ENCODE results near the gene LILRB5.

Gene LILRB5

GRCh38 chr19:54204767-54205468 lies 52.2 kb downstream of the LILRB5 start:
- TF ChIP-seq ZFX (IDR thresholded peaks at IDR 0.05), result no peak
- TF ChIP-seq CTCF (conservative IDR thresholded peaks at IDR 0.05), result no peak
- H3K27ac ChIP-seq, result no peak overlapping the region

- peak overlapping the region; percentile 87 for H3K27ac ChIP-seq
- TF ChIP-seq CTCF (conservative IDR thresholded peaks at IDR 0.05) (no peak), ZFX (IDR thresholded peaks at IDR 0.05) (no peak)
Observed at GRCh38 chr19:54203151-54203611, 53.9 kb downstream of the LILRB5 start.

GRCh38 chr19:54201980-54202379 lies 55.1 kb downstream of the LILRB5 start:
- TF ChIP-seq ZFX (IDR thresholded peaks at IDR 0.05), result no peak
- TF ChIP-seq CTCF (conservative IDR thresholded peaks at IDR 0.05), result no peak
- peak overlapping the region; percentile 87 for H3K27ac ChIP-seq

- TF ChIP-seq ZFX (IDR thresholded peaks at IDR 0.05) (no peak), CTCF (conservative IDR thresholded peaks at IDR 0.05) (no peak)
Observed at GRCh38 chr19:54201172-54201701, 55.8 kb downstream of the LILRB5 start.

More at GRCh38 chr19:54201172-54201701, 55.8 kb downstream of the LILRB5 start:
- peak overlapping the region; percentile 87 for H3K27ac ChIP-seq

Measured in C4-2B (cell line).